ENCODE results near the gene LMF1.

DNA sequence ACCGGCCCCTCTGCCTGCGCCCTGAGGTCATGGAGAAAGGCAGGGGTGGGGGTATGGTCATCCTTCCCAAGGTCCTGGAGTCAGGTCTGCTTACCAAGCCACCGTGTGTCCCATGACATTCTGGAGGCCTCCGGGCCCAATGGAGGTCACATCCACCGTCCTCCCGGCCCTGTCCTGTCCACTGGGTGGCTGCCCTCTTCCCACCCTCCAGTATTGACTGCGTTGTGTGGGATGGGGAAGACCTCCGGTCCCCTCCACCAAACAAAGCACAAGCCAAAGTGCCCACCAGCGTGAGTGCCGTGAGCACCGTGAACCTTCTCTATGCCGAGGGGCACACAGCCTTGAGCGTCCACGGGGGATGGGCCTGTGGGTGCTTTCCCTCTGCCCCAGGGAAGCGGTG, 37.2 kb downstream of the LMF1 start:
- TF ChIP-seq POLR2A (IDR thresholded peaks at IDR 0.05) (no peak), POLR2AphosphoS5 (IDR thresholded peaks at IDR 0.05) (no peak)
- TF ChIP-seq, protein P1, sequence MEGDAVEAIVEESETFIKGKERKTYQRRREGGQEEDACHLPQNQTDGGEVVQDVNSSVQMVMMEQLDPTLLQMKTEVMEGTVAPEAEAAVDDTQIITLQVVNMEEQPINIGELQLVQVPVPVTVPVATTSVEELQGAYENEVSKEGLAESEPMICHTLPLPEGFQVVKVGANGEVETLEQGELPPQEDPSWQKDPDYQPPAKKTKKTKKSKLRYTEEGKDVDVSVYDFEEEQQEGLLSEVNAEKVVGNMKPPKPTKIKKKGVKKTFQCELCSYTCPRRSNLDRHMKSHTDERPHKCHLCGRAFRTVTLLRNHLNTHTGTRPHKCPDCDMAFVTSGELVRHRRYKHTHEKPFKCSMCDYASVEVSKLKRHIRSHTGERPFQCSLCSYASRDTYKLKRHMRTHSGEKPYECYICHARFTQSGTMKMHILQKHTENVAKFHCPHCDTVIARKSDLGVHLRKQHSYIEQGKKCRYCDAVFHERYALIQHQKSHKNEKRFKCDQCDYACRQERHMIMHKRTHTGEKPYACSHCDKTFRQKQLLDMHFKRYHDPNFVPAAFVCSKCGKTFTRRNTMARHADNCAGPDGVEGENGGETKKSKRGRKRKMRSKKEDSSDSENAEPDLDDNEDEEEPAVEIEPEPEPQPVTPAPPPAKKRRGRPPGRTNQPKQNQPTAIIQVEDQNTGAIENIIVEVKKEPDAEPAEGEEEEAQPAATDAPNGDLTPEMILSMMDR (IDR thresholded peaks at IDR 0.05), result no peak
